Gastrocnemius medialis (tissue), 4 donors: ENCODE measurements around the gene TUBB2B.

Experiments used
- CTCF ChIP-seq, 5 experiments: fragments of 450-650 bp in 3 of 5; fragments of 200-600 bp in 2 of 5; sonication (generic) in 2 of 5; IDR thresholded peaks in 4 of 5; conservative IDR thresholded peaks in 1 of 5; 1 replicate in 4 of 5; 2 replicates in 1 of 5; pipeline ENCODE4 v1.5.1; 2016 to 2019; ENCODE audit warnings: antibody characterized with exemption in 5 of 5, mild to moderate bottlenecking in 3 of 5, moderate library complexity in 3 of 5
- POLR2A ChIP-seq, 2 donors: fragments of 450-650 bp; IDR thresholded peaks; one replicate each; pipeline ENCODE4 v1.6.1; 2017; ENCODE audit warnings: antibody characterized with exemption in 2 of 2, mild to moderate bottlenecking in 2 of 2, moderate library complexity in 2 of 2

GRCh38 chr6:3230900-3231246 lies 3.4 kb upstream of the TUBB2B start:
- no peak for TF ChIP-seq CTCF (IDR thresholded peaks at IDR 0.05 in 4 of 5, conservative IDR thresholded peaks at IDR 0.05 in 1 of 5)
- TF ChIP-seq POLR2A (IDR thresholded peaks at IDR 0.05) = no peak
